AG04449 (cell line): ENCODE results near the gene PTTG2.

Experiments used
- CTCF ChIA-PET: fragments of 350-600 bp; formaldehyde crosslinking; extraction: SDS; loops from one replicate; lab custom pipeline; 2021; ENCODE audit warnings: antibody characterized with exemption; lab: Yijun Ruan, JAX
- POLR2A ChIA-PET: fragments of 400-600, 350-600 bp; formaldehyde crosslinking; extraction: SDS; loops from one replicate; lab custom pipeline; 2020; ENCODE audit warnings: antibody characterized with exemption, inconsistent platforms; lab: Yijun Ruan, JAX
- DNase-seq: peaks from one replicate; pipeline ENCODE4 v3.0.0-alpha.2; 2010; ENCODE audit warnings: low read depth, low spot score
- H3K4me3 ChIP-seq: 2 replicates; pipeline ENCODE4 v1.5.1; 2011; ENCODE audit warnings: low read depth, mild to moderate bottlenecking, control low read depth, low read length
- CTCF ChIP-seq: IDR thresholded peaks from one replicate; pipeline ENCODE4 v1.5.1; 2011; ENCODE audit warnings: mild to moderate bottlenecking, moderate library complexity, low read length, control low read depth, inconsistent platforms; ENCODE audit not compliant: insufficient read depth; ENCODE audit errors: missing control alignments

Gene PTTG2

GRCh38 chr4:37988670-37989069 is 28.5 kb downstream of the PTTG2 start:
- ChIA-PET CTCF (interaction anchor here (1.2 to 1.5 kb wide), 2 partner anchors 9 to 11 kb away, joined by 4 read pairs; no protein-coding TSS in a partner anchor), POLR2A (no interaction called here)
- DNase-seq = no peak
- H3K4me3 ChIP-seq = no peak overlapping the region
- TF ChIP-seq CTCF = no peak

GRCh38 chr4:37989398-37990260 is 29.4 kb downstream of the PTTG2 start:
- DNase-seq = no peak
- no peak overlapping the region for H3K4me3 ChIP-seq
- CTCF ChIA-PET = interaction anchor here (1.5 kb wide), 1 partner anchor 10 kb away, joined by 4 read pairs; no protein-coding TSS in a partner anchor
- POLR2A ChIA-PET = no interaction called here
- TF ChIP-seq CTCF = no peak

- TF ChIP-seq CTCF = no peak
- no peak for DNase-seq
- POLR2A ChIA-PET = no interaction called here
- CTCF ChIA-PET = no interaction called here
- no peak overlapping the region for H3K4me3 ChIP-seq
These were observed 30.6 kb downstream of the PTTG2 start for GRCh38 chr4:37990731-37991245.

GRCh38 chr4:37991623-37992410 is 31.6 kb downstream of the PTTG2 start:
- H3K4me3 ChIP-seq = no peak overlapping the region
- ChIA-PET POLR2A (no interaction called here), CTCF (no interaction called here)
- TF ChIP-seq CTCF = no peak
- DNase-seq = no peak

- CTCF ChIA-PET = interaction anchor here (1.3 to 1.6 kb wide), 2 partner anchors 15 to 42 kb away, joined by 3 read pairs; no protein-coding TSS in a partner anchor
- no peak for TF ChIP-seq CTCF
- POLR2A ChIA-PET = no interaction called here
- no peak overlapping the region for H3K4me3 ChIP-seq
- DNase-seq = no peak
These were observed 33.6 kb downstream of the PTTG2 start for GRCh38 chr4:37993806-37994205.

- no peak overlapping the region for H3K4me3 ChIP-seq
- no peak for TF ChIP-seq CTCF
- POLR2A ChIA-PET = no interaction called here
- CTCF ChIA-PET = interaction anchor here (1.3 to 1.6 kb wide), 2 partner anchors 16 to 41 kb away, joined by 3 read pairs; no protein-coding TSS in a partner anchor
- DNase-seq = no peak
These were observed 34.4 kb downstream of the PTTG2 start for GRCh38 chr4:37994569-37994968.
